ENCODE results near the gene VTN.
A peak's percentile ranks its signal among the peaks of the same experiment; 100 is the strongest.

Gene VTN

GRCh38 chr17:28357901-28358197, 12.3 kb downstream of the VTN start:
- Histone ChIP-seq H3K4me1 (ENCODE audit: low read length) (peaks cover 19% of the 10 kb centered on the region), H4K20me1 (ENCODE audit: insufficient read depth, low read length) (no peaks in the 10 kb centered on the region), H3K36me3 (replicated peaks; ENCODE audit: low read depth, low read length) (peaks cover 44% of the 10 kb centered on the region), H3K4me2 (ENCODE audit: low read length) (peak overlapping the region; percentile 93), H3K27ac (ENCODE audit: low read length) (no peak overlapping the region), H3K4me3 (ENCODE audit: low read length) (peak overlapping the region; percentile 90), H3K27me3 (ENCODE audit: low read depth, low read length) (no peaks in the 10 kb centered on the region), H3K9me3 (ENCODE audit: insufficient read depth, low read length) (no peaks in the 10 kb centered on the region), H3K9ac (ENCODE audit: low read length) (peak overlapping the region; percentile 94), H3K79me2 (ENCODE audit: low read length) (peaks cover 37% of the 10 kb centered on the region), H2AFZ (ENCODE audit: low read depth, low read length) (peak overlapping the region; percentile 41; the same call in 1 of the 2 replicates)
- TF ChIP-seq EZH2phosphoT487 (IDR thresholded peaks at IDR 0.05; ENCODE audit: low read depth) = no peak
- TF ChIP-seq, protein P1, sequence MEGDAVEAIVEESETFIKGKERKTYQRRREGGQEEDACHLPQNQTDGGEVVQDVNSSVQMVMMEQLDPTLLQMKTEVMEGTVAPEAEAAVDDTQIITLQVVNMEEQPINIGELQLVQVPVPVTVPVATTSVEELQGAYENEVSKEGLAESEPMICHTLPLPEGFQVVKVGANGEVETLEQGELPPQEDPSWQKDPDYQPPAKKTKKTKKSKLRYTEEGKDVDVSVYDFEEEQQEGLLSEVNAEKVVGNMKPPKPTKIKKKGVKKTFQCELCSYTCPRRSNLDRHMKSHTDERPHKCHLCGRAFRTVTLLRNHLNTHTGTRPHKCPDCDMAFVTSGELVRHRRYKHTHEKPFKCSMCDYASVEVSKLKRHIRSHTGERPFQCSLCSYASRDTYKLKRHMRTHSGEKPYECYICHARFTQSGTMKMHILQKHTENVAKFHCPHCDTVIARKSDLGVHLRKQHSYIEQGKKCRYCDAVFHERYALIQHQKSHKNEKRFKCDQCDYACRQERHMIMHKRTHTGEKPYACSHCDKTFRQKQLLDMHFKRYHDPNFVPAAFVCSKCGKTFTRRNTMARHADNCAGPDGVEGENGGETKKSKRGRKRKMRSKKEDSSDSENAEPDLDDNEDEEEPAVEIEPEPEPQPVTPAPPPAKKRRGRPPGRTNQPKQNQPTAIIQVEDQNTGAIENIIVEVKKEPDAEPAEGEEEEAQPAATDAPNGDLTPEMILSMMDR (IDR thresholded peaks at IDR 0.05; ENCODE audit: low read depth, low read length) = no peak

- peaks cover 19% of the 10 kb centered on the region for H3K4me1 ChIP-seq (ENCODE audit: low read length)
- no peak for TF ChIP-seq EZH2phosphoT487 (IDR thresholded peaks at IDR 0.05; ENCODE audit: low read depth)
- TF ChIP-seq, protein P1 (IDR thresholded peaks at IDR 0.05; ENCODE audit: low read depth, low read length) = no peak
- H3K36me3 ChIP-seq (replicated peaks; ENCODE audit: low read depth, low read length) = peaks cover 46% of the 10 kb centered on the region
- peak within 1 kb of the TSS; percentile 94 for H3K9ac ChIP-seq (ENCODE audit: low read length)
- H3K27me3 ChIP-seq (ENCODE audit: low read depth, low read length) = no peaks in the 10 kb centered on the region
- peak within 1 kb of the TSS; percentile 36; the same call in 1 of the 2 replicates for H3K27ac ChIP-seq (ENCODE audit: low read length)
- peak within 1 kb of the TSS; percentile 51; the same call in 1 of the 2 replicates for H2AFZ ChIP-seq (ENCODE audit: low read depth, low read length)
- H3K79me2 ChIP-seq (ENCODE audit: low read length) = peaks cover 37% of the 10 kb centered on the region
- no peaks in the 10 kb centered on the region for H4K20me1 ChIP-seq (ENCODE audit: insufficient read depth, low read length)
- H3K4me3 ChIP-seq (ENCODE audit: low read length) = peak within 1 kb of the TSS; percentile 90
- H3K4me2 ChIP-seq (ENCODE audit: low read length) = peak within 1 kb of the TSS; percentile 97
- no peaks in the 10 kb centered on the region for H3K9me3 ChIP-seq (ENCODE audit: insufficient read depth, low read length)
These were observed 12.8 kb downstream of the VTN start, which contains the start of gene POLDIP2 for GRCh38 chr17:28357061-28357900. Gene POLDIP2, minus strand, starts transcription at chr17:28357527. Its CDS starts 79 bp downstream, at chr17:28357448.

GRCh38 chr17:28350271-28350670, 19.8 kb downstream of the VTN start:
- TF ChIP-seq, protein P1 (IDR thresholded peaks at IDR 0.05; ENCODE audit: low read depth, low read length) = no peak
- no peak for TF ChIP-seq EZH2phosphoT487 (IDR thresholded peaks at IDR 0.05; ENCODE audit: low read depth)
- peaks cover 77% of the 10 kb centered on the region for H3K36me3 ChIP-seq (replicated peaks; ENCODE audit: low read depth, low read length)

GRCh38 chr17:28348979-28349378, 21.1 kb downstream of the VTN start:
- peaks cover 74% of the 10 kb centered on the region for H3K36me3 ChIP-seq (replicated peaks; ENCODE audit: low read depth, low read length)
- H4K20me1 ChIP-seq (ENCODE audit: insufficient read depth, low read length) = no peaks in the 10 kb centered on the region
- no peak overlapping the region for H3K27ac ChIP-seq (ENCODE audit: low read length)
- H2AFZ ChIP-seq (ENCODE audit: low read depth, low read length) = no peak overlapping the region
- H3K4me1 ChIP-seq (ENCODE audit: low read length) = no peaks in the 10 kb centered on the region
- H3K9me3 ChIP-seq (ENCODE audit: insufficient read depth, low read length) = no peaks in the 10 kb centered on the region
- no peak overlapping the region for H3K9ac ChIP-seq (ENCODE audit: low read length)
- TF ChIP-seq EZH2phosphoT487 (IDR thresholded peaks at IDR 0.05; ENCODE audit: low read depth) = no peak
- TF ChIP-seq, protein P1 (IDR thresholded peaks at IDR 0.05; ENCODE audit: low read depth, low read length) = no peak
- no peak overlapping the region for H3K4me3 ChIP-seq (ENCODE audit: low read length)
- no peaks in the 10 kb centered on the region for H3K79me2 ChIP-seq (ENCODE audit: low read length)
- no peaks in the 10 kb centered on the region for H3K27me3 ChIP-seq (ENCODE audit: low read depth, low read length)
- no peak overlapping the region for H3K4me2 ChIP-seq (ENCODE audit: low read length)

More at GRCh38 chr17:28350271-28350670, 19.8 kb downstream of the VTN start:
- Histone ChIP-seq H3K27ac (ENCODE audit: low read length) (no peak overlapping the region), H3K4me2 (ENCODE audit: low read length) (no peak overlapping the region), H3K4me3 (ENCODE audit: low read length) (no peak overlapping the region), H3K9me3 (ENCODE audit: insufficient read depth, low read length) (no peaks in the 10 kb centered on the region), H4K20me1 (ENCODE audit: insufficient read depth, low read length) (no peaks in the 10 kb centered on the region), H2AFZ (ENCODE audit: low read depth, low read length) (no peak overlapping the region), H3K27me3 (ENCODE audit: low read depth, low read length) (no peaks in the 10 kb centered on the region), H3K79me2 (ENCODE audit: low read length) (no peaks in the 10 kb centered on the region), H3K9ac (ENCODE audit: low read length) (no peak overlapping the region), H3K4me1 (ENCODE audit: low read length) (no peaks in the 10 kb centered on the region)
